Activated CD4-positive, alpha-beta T cell treated with anti-CD3 and anti-CD28 coated beads for 1 hour (primary cell): ENCODE results near the gene NPTN.
"Not testable (repeated sequence)": the region's sequence is repeated elsewhere in the genome, so short reads cannot be mapped to it uniquely, and the experiment has no call there.

Experiments
- DNase-seq: peaks from one replicate; pipeline ENCODE4 v3.0.0-alpha.2; 2020

NPTN gene

GRCh38 chr15:73600413-73601335, 32.5 kb downstream of the NPTN start:
- DNase-seq: no peak

- no peak for DNase-seq
Measured at GRCh38 chr15:73599934-73600333, 33.3 kb downstream of the NPTN start.

- no peak for DNase-seq
Measured at GRCh38 chr15:73598530-73599160, 34.5 kb downstream of the NPTN start.

- DNase-seq: no peak
Measured at GRCh38 chr15:73597036-73597638, 36.1 kb downstream of the NPTN start.

- DNase-seq: no peak
Measured at GRCh38 chr15:73596174-73596573, 37.0 kb downstream of the NPTN start.

GRCh38 chr15:73594109-73594508, 39.1 kb downstream of the NPTN start:
- DNase-seq: no peak

GRCh38 chr15:73593304-73594074, 39.7 kb downstream of the NPTN start:
- DNase-seq: no peak

GRCh38 chr15:73590263-73590662, 42.9 kb downstream of the NPTN start:
- DNase-seq: no peak

GRCh38 chr15:73589766-73590165, 43.4 kb downstream of the NPTN start:
- no peak for DNase-seq

- DNase-seq: no peak
Measured at GRCh38 chr15:73585871-73586654, 47.1 kb downstream of the NPTN start.

GRCh38 chr15:73584699-73585420, 48.3 kb downstream of the NPTN start:
- DNase-seq: no peak

GRCh38 chr15:73583544-73583943, 49.6 kb downstream of the NPTN start:
- no peak for DNase-seq

- DNase-seq: no peak
Measured at GRCh38 chr15:73582851-73583379, 50.3 kb downstream of the NPTN start.

GRCh38 chr15:73578026-73578425, 55.2 kb downstream of the NPTN start:
- no peak for DNase-seq

- not testable (repeated sequence) for DNase-seq
Measured at GRCh38 chr15:73577593-73577992, 55.6 kb downstream of the NPTN start.

GRCh38 chr15:73575636-73576247, 57.4 kb downstream of the NPTN start:
- DNase-seq: no peak

- no peak for DNase-seq
Measured at GRCh38 chr15:73573572-73573971, 59.6 kb downstream of the NPTN start.

GRCh38 chr15:73573037-73573436, 60.2 kb downstream of the NPTN start:
- DNase-seq: no peak

GRCh38 chr15:73572296-73572695, 60.9 kb downstream of the NPTN start:
- no peak for DNase-seq

GRCh38 chr15:73571346-73571745, 61.8 kb downstream of the NPTN start:
- DNase-seq: no peak
